HG03066 (cell line): Measurements from ENCODE around the gene DOCK9.

ENCODE experiments used
- ATAC-seq: cut with Tn5 transposase; IDR thresholded peaks from one replicate; pipeline ENCODE4 v1.9.1; 2021; ENCODE audit warnings: low read depth; ENCODE audit not compliant: unreplicated experiment

DOCK9 gene

GRCh38 chr13:98804336-98804855 lies 173.5 kb downstream of the DOCK9 start:
- no peak for ATAC-seq

- no peak for ATAC-seq
Measured at GRCh38 chr13:98803921-98804320, 173.9 kb downstream of the DOCK9 start.

DNA sequence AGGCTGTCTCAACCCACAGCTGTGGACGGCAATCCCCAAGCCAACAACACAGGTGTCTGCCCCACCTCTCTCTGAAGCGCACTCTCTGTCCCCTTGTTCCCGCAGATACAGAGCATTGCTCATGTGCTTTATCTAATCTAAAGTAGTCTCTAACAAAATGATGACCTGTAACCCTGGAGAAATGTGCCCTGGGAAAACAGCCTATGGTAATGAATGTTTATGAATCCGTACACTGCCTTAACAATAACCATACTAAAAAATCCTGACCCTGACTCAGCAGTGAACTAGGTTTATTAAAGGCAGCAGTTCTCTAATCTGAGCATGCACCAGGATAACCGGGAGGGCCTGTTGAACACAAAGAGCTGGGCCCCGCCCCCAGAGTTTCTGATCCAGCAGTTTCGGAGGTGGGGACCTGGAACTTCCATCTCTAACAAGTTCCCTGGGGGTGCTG lies 174.7 kb downstream of the DOCK9 start:
- no peak for ATAC-seq

DNA sequence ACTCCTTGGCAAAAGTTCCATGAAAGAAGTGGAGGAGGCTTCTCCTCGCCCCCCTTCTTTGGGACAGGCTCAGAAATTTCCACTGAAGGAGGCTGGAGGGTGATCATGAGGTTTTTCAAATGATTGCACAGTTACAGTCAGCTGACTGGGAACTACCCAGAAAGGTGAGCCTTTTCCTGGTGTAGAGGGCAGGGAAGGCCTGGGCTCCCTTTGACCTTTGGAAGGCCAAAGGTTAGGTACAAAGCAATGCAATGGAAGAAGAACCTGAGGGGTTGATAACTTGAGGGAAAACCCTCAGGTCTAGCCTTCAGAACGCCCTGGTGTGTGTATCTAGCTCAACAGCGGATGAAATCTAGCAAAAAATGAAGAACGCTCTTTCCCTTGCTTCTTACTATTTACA lies 175.3 kb downstream of the DOCK9 start:
- ATAC-seq: no peak

GRCh38 chr13:98801626-98802418 lies 176.0 kb downstream of the DOCK9 start:
- ATAC-seq: no peak

DNA sequence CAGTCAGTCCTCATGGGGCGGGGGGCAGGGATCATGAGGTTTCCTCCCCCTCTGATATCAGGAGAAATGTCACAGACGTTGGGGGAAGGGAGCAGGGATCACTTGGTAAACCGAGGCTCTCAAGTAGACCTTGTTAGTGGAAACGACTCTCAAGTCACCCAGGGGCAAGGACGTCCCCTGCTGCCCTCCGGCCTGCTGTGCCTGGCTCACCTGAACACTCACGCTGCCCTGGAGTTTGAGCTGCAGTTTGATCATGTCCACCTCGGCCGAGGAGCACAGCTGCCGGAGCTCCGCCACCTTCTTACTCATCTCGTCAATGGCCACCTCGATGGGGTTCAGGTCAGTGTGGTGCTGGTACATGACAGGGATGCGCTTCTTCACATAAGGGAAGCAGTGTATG lies 177.8 kb downstream of the DOCK9 start:
- no peak for ATAC-seq

GRCh38 chr13:98798849-98799645 lies 178.8 kb downstream of the DOCK9 start:
- ATAC-seq: no peak

- ATAC-seq: no peak
Measured at GRCh38 chr13:98797456-98797855, 180.4 kb downstream of the DOCK9 start.

- ATAC-seq: no peak
Measured at GRCh38 chr13:98796798-98797197, 181.1 kb downstream of the DOCK9 start.

GRCh38 chr13:98796191-98796590 lies 181.7 kb downstream of the DOCK9 start:
- no peak for ATAC-seq

DNA sequence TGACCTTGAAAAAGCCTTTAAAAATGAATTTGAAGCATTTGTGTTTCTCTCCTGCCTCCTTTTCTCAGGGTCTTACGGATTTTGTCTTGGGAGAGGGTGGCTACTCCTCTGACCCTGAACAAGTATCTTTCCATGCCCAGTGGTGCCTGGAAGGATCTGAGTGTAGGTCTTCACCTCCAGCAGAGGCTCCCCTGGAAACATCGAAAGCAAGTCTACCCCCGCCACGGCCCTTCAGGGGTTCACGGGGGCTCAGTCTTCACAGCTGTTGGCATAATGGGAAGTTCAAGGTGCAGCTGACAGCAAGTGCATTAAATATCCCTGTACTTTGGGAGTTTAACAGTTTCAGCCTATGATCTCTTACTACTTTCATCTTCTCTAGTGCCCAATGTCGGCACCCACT lies 182.6 kb downstream of the DOCK9 start:
- ATAC-seq: no peak

- no peak for ATAC-seq
Measured at GRCh38 chr13:98794498-98794897, 183.4 kb downstream of the DOCK9 start.

GRCh38 chr13:98792785-98793495 lies 184.9 kb downstream of the DOCK9 start:
- ATAC-seq: no peak

DNA sequence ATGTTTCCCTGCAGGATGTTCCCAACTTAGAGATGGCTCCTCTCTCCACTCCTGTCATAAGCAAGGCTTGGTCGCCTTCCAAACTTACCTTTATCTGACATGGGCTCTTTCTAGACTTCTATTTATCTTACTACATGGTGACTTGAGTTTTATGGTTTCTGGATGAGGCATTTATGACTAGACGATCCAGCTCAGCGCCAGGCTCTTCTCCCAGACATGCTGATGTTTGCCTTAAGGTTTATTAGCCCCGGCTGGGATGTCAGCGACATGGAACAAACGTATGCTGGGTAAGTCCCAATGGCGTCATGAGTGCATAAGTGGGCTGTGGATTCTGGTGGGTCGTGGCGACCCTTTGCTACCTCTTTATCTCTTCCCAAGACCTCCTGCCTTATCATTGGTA lies 185.5 kb downstream of the DOCK9 start:
- no peak for ATAC-seq

DNA sequence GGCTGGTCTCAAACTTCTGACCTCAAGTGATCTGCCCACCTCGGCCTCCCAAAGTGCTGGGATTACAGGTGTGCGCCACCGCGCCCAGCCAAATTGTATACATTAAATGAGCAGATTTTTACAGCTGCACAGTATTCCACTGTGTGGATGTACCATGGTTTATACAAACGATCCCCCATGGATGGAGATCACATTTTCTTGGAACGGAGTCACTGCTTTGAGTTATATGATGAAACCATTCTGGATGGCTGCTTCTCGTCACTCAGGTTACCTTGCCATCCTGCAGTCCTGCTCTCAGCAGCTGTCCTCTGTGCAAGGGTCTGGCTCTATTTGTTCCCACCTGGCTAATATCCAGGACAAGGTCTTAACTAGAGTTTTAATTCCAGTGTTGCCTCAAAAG lies 186.3 kb downstream of the DOCK9 start:
- ATAC-seq: no peak

GRCh38 chr13:98787996-98788395 lies 189.9 kb downstream of the DOCK9 start:
- ATAC-seq: no peak

DNA sequence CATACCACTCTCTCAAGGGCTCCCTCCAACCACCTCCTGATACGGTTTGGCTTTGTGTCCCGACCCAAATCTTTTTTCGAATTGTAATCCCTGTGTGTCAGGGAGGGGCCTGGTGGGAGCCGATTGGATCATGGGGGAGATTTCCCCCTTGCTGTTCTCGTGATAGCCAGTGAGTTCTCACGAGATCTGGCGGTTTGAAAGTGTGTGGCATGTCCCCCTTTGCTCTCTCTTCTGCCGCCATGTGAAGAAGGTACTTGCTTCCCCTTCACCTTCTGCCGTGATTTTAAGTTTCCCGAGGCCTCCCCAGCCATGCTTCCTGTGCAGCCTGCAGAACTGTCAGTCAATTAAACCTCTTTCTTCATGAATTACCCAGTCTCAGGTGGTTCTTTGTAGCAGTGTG lies 190.7 kb downstream of the DOCK9 start:
- no peak for ATAC-seq

DNA sequence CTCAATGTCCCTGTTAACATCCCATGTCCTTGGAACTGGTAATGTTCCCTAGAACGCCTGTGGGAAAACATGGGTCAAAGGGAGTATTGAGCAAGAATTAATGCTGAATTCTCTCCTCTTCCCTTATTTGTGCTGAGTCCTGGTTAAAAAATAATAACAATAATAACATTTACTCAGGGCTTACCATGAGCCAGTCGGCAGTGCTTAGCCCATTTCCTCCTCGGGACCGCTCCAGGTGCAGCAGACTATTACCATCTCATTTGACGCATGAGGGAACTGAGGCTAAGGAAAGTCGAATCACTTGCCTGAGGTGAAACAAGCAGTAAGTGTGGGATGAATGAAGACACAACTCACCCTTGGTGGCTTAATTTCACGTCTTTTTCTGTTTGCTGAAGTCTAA lies 191.8 kb downstream of the DOCK9 start:
- ATAC-seq: no peak

DNA sequence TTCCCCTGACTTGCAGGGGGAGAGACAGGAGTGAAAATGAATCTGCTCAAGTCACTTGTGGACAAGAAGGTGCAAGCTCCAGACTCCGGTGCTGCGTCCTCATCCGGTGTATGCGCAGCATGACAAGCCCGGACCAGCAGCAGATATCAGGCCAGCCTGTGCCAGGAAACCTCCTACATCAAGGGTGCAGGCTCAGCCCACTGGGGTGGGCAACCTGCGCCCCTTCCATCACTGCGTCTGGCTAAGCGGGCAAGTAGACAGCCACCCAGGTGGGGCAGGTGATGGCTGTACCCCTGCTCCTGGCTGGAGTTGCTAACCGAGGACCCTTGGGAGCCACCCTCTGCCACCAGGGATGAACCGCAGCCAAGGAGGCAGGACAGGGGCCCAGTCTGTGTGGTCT lies 192.5 kb downstream of the DOCK9 start:
- ATAC-seq: no peak

DNA sequence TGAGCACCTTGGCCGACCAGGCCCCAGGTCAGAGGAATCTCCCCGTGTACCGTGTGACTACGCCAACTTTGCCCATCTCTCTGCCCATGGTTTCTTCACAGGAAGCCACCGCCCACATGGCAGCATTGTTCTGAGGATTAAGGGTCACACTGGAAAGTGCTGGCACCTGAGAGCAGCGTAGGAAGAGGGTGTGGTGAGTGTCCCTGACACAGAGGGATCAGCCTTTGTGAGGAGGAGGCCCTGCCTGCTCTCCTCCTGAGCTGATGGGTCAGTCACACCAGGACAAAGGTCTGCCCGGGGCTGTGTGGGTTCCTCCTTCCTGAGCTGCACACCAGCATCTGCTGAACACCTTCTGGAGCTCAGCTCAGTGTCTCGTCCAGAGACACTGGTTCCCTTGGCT lies 193.2 kb downstream of the DOCK9 start:
- no peak for ATAC-seq

DNA sequence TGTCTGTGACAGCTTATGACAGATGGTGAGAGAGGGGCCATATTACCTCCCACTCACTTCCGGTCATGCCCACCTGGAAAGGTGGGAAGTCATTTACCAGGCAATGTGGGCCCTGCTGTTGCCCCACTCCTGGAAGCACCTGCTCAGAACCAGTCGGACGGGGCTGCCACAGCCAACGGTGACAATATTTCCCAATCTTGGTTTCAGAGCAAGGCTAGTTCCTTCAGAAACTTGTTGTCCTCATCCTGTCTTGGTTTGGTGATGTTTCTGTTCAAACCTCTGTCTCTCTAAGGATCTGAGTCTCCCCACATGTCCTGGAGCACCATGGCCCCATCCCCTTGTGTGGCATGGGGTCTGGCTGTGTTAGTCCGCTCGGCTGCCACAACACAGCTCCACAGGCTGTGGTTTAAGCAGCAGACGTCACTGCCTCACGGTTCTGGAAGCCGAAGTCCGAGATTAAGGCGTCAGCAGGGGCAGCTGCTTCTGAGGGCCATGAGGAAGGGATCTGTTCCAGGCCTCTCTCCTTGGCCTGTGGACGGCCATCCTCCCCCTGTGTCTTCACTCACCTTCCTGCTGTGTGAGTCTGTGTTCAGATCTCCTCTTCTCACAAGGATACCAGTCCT lies 193.9 kb downstream of the DOCK9 start:
- no peak for ATAC-seq
